ENCODE measurements around the gene KIRREL3. TPM values are rescaled to one million over a fixed set of nuclear protein-coding genes. Genes with fewer than 3 reads are reported as not detected.

The KIRREL3 gene
- total and polyA plus RNA-seq, 2 of the 4 experiments (the other 2 are of a cell fraction): 10.9 to 15.9 TPM

DNA sequence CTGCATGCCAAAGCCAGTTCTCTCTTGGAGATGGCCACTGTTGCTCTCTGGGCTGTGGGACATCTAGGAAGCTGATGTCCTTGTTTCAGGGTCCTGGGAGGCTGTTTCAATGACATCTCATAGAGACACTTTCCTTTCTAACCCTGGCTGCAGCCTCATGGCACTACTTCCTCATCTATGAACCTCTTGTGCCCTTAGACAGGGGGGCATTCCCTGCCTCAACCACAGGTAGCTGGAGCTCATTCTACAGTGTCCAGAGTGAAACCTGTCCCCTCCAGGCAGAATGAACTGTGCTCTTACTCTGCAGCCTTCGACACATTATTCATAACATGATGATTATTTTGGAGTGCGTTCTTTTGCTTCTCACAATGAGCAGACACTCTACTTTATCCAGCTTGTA, 335.9 kb downstream of the KIRREL3 start:
- dilution Hi-C loops (cut with HindIII; ENCODE audit: low sequenced_read_pairs, unreplicated experiment): no loop called here
- Histone ChIP-seq H3K18ac (ENCODE audit: low read depth, low read length) (no peak overlapping the region), H4K20me1 (ENCODE audit: insufficient read depth, low read length) (no peaks in the 10 kb centered on the region), H4K5ac (ENCODE audit: low read depth, low read length) (no peak overlapping the region), H2BK15ac (ENCODE audit: low read depth, low read length) (no peak overlapping the region), H3K4me3 (ENCODE audit: insufficient read depth, low read depth, low read length) (no peak overlapping the region), H4K91ac (ENCODE audit: insufficient read depth, low read depth, low read length) (no peak overlapping the region), H3K56ac (ENCODE audit: extremely low read depth, insufficient read depth, low read length) (no peak overlapping the region), H2AK5ac (ENCODE audit: low read depth, low read length) (no peak overlapping the region), H3K79me1 (ENCODE audit: low read depth in 1 of 2, low read length in 2 of 2) (no peaks in the 10 kb centered on the region; a peak in 1 of 4 replicates), H3K14ac (replicated peaks; ENCODE audit: low read depth, low read length) (no peak overlapping the region), H2BK5ac (ENCODE audit: low read depth, low read length, poor library complexity, severe bottlenecking) (no peak overlapping the region), H2AK9ac (replicated peaks; ENCODE audit: low read depth, low read length, poor library complexity) (no peak overlapping the region), H3K23ac (ENCODE audit: low read depth, low read length) (no peak overlapping the region), H3K9me1 (ENCODE audit: insufficient read depth, low read length) (no peaks in the 10 kb centered on the region; the same call in 1 of the 2 replicates), H3K9me3 (ENCODE audit: control insufficient read depth, insufficient read depth, low read length) (no peaks in the 10 kb centered on the region), H4K8ac (ENCODE audit: low read depth in 2 of 2, low read length in 2 of 2) (no peak overlapping the region), H3K27ac (ENCODE audit: insufficient read depth, low read length) (no peak overlapping the region), H3K9ac (ENCODE audit: low read depth, low read length) (no peak overlapping the region), H3K4me2 (ENCODE audit: low read depth, low read length) (no peak overlapping the region), H2BK120ac (ENCODE audit: low read depth, low read length) (no peak overlapping the region), H2AFZ (replicated peaks; ENCODE audit: low read length, poor library complexity) (no peak overlapping the region), H3K4me1 (ENCODE audit: control insufficient read depth, insufficient read depth, low read length) (no peaks in the 10 kb centered on the region), H3K36me3 (ENCODE audit: control insufficient read depth, insufficient read depth, low read length) (no peaks in the 10 kb centered on the region), H3K4ac (ENCODE audit: low read depth, low read length) (no peak overlapping the region), H3K27me3 (ENCODE audit: control insufficient read depth, insufficient read depth, low read length) (no peaks in the 10 kb centered on the region), H2BK20ac (ENCODE audit: low read depth, low read length) (no peak overlapping the region)
- ATAC-seq (ENCODE audit: low read depth) (no peak), DNase-seq (no peak)
- ChIA-PET CTCF (no interaction called here), POLR2A (ENCODE audit: unreplicated experiment) (no interaction called here)
- no peak for TF ChIP-seq POLR2A (IDR thresholded peaks at IDR 0.05; ENCODE audit: low read depth, low read length)
- TF ChIP-seq BHLHE40 (IDR thresholded peaks at IDR 0.05; ENCODE audit: low read depth, low read length): no peak
- TF ChIP-seq FOS (IDR thresholded peaks at IDR 0.05; ENCODE audit: low read depth, low read length): no peak
- TF ChIP-seq CEBPB (IDR thresholded peaks at IDR 0.05; ENCODE audit: low read depth, low read length): no peak
- TF ChIP-seq RAD21 (IDR thresholded peaks at IDR 0.05; ENCODE audit: low read length): no peak
- no peak for TF ChIP-seq SMC3 (IDR thresholded peaks at IDR 0.05; ENCODE audit: low read depth, low read length)
- no peak for TF ChIP-seq RFX5 (IDR thresholded peaks at IDR 0.05; ENCODE audit: low read depth, low read length)
- no peak for TF ChIP-seq MAZ (IDR thresholded peaks at IDR 0.05; ENCODE audit: borderline replicate concordance, low read depth, low read length)
- TF ChIP-seq ELK1 (IDR thresholded peaks at IDR 0.05; ENCODE audit: borderline replicate concordance, low read depth, low read length): no peak
- no peak for TF ChIP-seq RCOR1 (IDR thresholded peaks at IDR 0.05; ENCODE audit: insufficient replicate concordance, low read length)
- no peak for TF ChIP-seq NFE2L2 (IDR thresholded peaks at IDR 0.05; ENCODE audit: low read depth, low read length)
- TF ChIP-seq MXI1 (IDR thresholded peaks at IDR 0.05; ENCODE audit: borderline replicate concordance, low read depth, low read length): no peak
- TF ChIP-seq, protein P1, sequence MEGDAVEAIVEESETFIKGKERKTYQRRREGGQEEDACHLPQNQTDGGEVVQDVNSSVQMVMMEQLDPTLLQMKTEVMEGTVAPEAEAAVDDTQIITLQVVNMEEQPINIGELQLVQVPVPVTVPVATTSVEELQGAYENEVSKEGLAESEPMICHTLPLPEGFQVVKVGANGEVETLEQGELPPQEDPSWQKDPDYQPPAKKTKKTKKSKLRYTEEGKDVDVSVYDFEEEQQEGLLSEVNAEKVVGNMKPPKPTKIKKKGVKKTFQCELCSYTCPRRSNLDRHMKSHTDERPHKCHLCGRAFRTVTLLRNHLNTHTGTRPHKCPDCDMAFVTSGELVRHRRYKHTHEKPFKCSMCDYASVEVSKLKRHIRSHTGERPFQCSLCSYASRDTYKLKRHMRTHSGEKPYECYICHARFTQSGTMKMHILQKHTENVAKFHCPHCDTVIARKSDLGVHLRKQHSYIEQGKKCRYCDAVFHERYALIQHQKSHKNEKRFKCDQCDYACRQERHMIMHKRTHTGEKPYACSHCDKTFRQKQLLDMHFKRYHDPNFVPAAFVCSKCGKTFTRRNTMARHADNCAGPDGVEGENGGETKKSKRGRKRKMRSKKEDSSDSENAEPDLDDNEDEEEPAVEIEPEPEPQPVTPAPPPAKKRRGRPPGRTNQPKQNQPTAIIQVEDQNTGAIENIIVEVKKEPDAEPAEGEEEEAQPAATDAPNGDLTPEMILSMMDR (conservative IDR thresholded peaks at IDR 0.05; ENCODE audit: low read depth, low read length): no peak
- no CpG with 5 or more reads among the region's 2 CpGs for WGBS, 2 experiments (ENCODE audit: extremely low coverage in 2 of 2, insufficient read length in 1 of 2)
- no TSS peak for BruUV-seq (replicated peaks)
- in situ Hi-C loops (cut with MboI; ENCODE audit: low sequenced_read_pairs): no loop called here
- intact Hi-C loops (cut with micrococcal nuclease): no loop called here

Measured in IMR-90 (cell line).